Measurements from ENCODE around the gene GAB3. TPM values are rescaled to one million over a fixed set of nuclear protein-coding genes. Genes with fewer than 3 reads are reported as not detected.

GAB3 gene
- polyA plus RNA-seq, 1 of the 3 experiments (the other 2 are of a cell fraction): 4.5 TPM

- WGBS (ENCODE audit: low lambda C conversion rate): 41% methylated on average over 4 of the region's 5 CpGs
- CTCF ChIA-PET: interaction anchor here (0.6 to 1.3 kb wide), 3 partner anchors 15 to 21 kb away, joined by 3 to 4 read pairs (median 4); no protein-coding TSS in a partner anchor
- TF ChIP-seq GATA2 (CRISPR knock-in tag; IDR thresholded peaks at IDR 0.05) (no peak), IRF3 (IDR thresholded peaks at IDR 0.05; ENCODE audit: low read depth, low read length) (no peak), YY1 (IDR thresholded peaks at IDR 0.05; ENCODE audit: low read depth) (no peak), TCF12 (IDR thresholded peaks at IDR 0.05) (no peak), CTCF (IDR thresholded peaks at IDR 0.05) (no peak), FOSL2 (IDR thresholded peaks at IDR 0.05; ENCODE audit: borderline replicate concordance, low read depth) (no peak), RFX5 (IDR thresholded peaks at IDR 0.05; ENCODE audit: low read length) (no peak), GABPA (IDR thresholded peaks at IDR 0.05; ENCODE audit: low read depth) (no peak), MEF2A (IDR thresholded peaks at IDR 0.05; ENCODE audit: borderline replicate concordance, low read depth) (no peak), MAX (IDR thresholded peaks at IDR 0.05; ENCODE audit: low read depth) (no peak), SMC3 (IDR thresholded peaks at IDR 0.05; ENCODE audit: low read depth, low read length) (no peak), MXI1 (IDR thresholded peaks at IDR 0.05; ENCODE audit: low read depth, low read length) (no peak), POLR2AphosphoS5 (IDR thresholded peaks at IDR 0.05; ENCODE audit: low read depth, low read length) (no peak), NRF1 (IDR thresholded peaks at IDR 0.05; ENCODE audit: low read depth, low read length) (no peak)
- H3K27me3 ChIP-seq (ENCODE audit: insufficient read depth): no peaks in the 10 kb centered on the region
- no peaks in the 10 kb centered on the region for H3F3A ChIP-seq (replicated peaks; ENCODE audit: insufficient read depth)
- no peaks in the 10 kb centered on the region for H3K4me1 ChIP-seq (ENCODE audit: control insufficient read depth in 1 of 2, insufficient read depth in 2 of 2, low read depth in 1 of 2, low read length in 1 of 2)
- no peak overlapping the region for H3K4me2 ChIP-seq
- H3K79me2 ChIP-seq (ENCODE audit: insufficient read depth): no peaks in the 10 kb centered on the region
- POLR2A ChIA-PET: no interaction called here
- H2AFZ ChIP-seq (ENCODE audit: low read depth): no peak overlapping the region
- no peaks in the 10 kb centered on the region for H4K20me1 ChIP-seq (ENCODE audit: insufficient read depth)
- H3K9ac ChIP-seq: no peak overlapping the region
- no peak overlapping the region for H3K4me3 ChIP-seq (ENCODE audit: low read depth in 2 of 2, low read length in 1 of 2)
- H3K36me3 ChIP-seq (replicated peaks in 1 of 2; ENCODE audit: control insufficient read depth in 1 of 2, insufficient read depth in 2 of 2, low read length in 1 of 2): peaks cover 0 to 2% of the 10 kb centered on the region in 2 experiments
- no peaks in the 10 kb centered on the region for H3K9me2 ChIP-seq
- no peaks in the 10 kb centered on the region for H3K9me3 ChIP-seq
- DNase-seq: no peak
- no peak overlapping the region for H3K27ac ChIP-seq (ENCODE audit: low read depth in 2 of 2, low read length in 1 of 2)
These were observed 35.1 kb downstream of the GAB3 start for GRCh38 chrX:154715825-154716224.

GRCh38 chrX:154714925-154715324 lies 36.0 kb downstream of the GAB3 start:
- POLR2A ChIA-PET: no interaction called here
- H3K79me2 ChIP-seq (ENCODE audit: insufficient read depth): no peaks in the 10 kb centered on the region
- no peaks in the 10 kb centered on the region for H3K4me1 ChIP-seq (ENCODE audit: control insufficient read depth in 1 of 2, insufficient read depth in 2 of 2, low read depth in 1 of 2, low read length in 1 of 2)
- no peaks in the 10 kb centered on the region for H3K36me3 ChIP-seq (replicated peaks in 1 of 2; ENCODE audit: control insufficient read depth in 1 of 2, insufficient read depth in 2 of 2, low read length in 1 of 2)
- H2AFZ ChIP-seq (ENCODE audit: low read depth): no peak overlapping the region
- no peaks in the 10 kb centered on the region for H3K9me3 ChIP-seq
- H3K27ac ChIP-seq (ENCODE audit: low read depth in 2 of 2, low read length in 1 of 2): no peak overlapping the region
- H3K27me3 ChIP-seq (ENCODE audit: insufficient read depth): no peaks in the 10 kb centered on the region
- TF ChIP-seq REST (IDR thresholded peaks at IDR 0.05; ENCODE audit: low read depth, low read length): no peak
- TF ChIP-seq CTCF (IDR thresholded peaks at IDR 0.05): peak; percentile 88
- peak; percentile 78 for TF ChIP-seq RAD21 (IDR thresholded peaks at IDR 0.05; ENCODE audit: low read length)
- no peak for TF ChIP-seq RFX5 (IDR thresholded peaks at IDR 0.05; ENCODE audit: low read length)
- no peak for TF ChIP-seq EP300 (IDR thresholded peaks at IDR 0.05; ENCODE audit: borderline replicate concordance in 1 of 2, low read depth in 1 of 2, low read length in 1 of 2)
- peak; percentile 70 for TF ChIP-seq SMC3 (IDR thresholded peaks at IDR 0.05; ENCODE audit: low read depth, low read length)
- no peak for TF ChIP-seq NRF1 (IDR thresholded peaks at IDR 0.05; ENCODE audit: low read depth, low read length)
- TF ChIP-seq USF1 (IDR thresholded peaks at IDR 0.05; ENCODE audit: borderline replicate concordance, low read depth): no peak
- WGBS (ENCODE audit: low lambda C conversion rate): 0% methylated on average over 2 of the region's 2 CpGs
- no peaks in the 10 kb centered on the region for H3K9me2 ChIP-seq
- peak; percentile 63 for DNase-seq
- no peak overlapping the region for H3K9ac ChIP-seq
- H4K20me1 ChIP-seq (ENCODE audit: insufficient read depth): no peaks in the 10 kb centered on the region
- H3F3A ChIP-seq (replicated peaks; ENCODE audit: insufficient read depth): no peaks in the 10 kb centered on the region
- CTCF ChIA-PET: no interaction called here
- no peak overlapping the region for H3K4me3 ChIP-seq (ENCODE audit: low read depth in 2 of 2, low read length in 1 of 2)
- no peak overlapping the region for H3K4me2 ChIP-seq

Measured in SK-N-SH (cell line).